CD4-positive, alpha-beta T cell treated with Interleukin-4 for 4 hours (primary cell): ENCODE measurements around the gene GSTM4.
"Not testable (repeated sequence)": the region's sequence is repeated elsewhere in the genome, so short reads cannot be mapped to it uniquely, and the experiment has no call there.

ENCODE experiments used
- DNase-seq: peaks from one replicate; pipeline ENCODE4 v3.0.0-alpha.2; 2020

The GSTM4 gene

GRCh38 chr1:109669246-109669948, 13.5 kb downstream of the GSTM4 start:
- DNase-seq = no peak

- not testable (repeated sequence) for DNase-seq
These were observed 14.0 kb downstream of the GSTM4 start for GRCh38 chr1:109669949-109670302.

DNA sequence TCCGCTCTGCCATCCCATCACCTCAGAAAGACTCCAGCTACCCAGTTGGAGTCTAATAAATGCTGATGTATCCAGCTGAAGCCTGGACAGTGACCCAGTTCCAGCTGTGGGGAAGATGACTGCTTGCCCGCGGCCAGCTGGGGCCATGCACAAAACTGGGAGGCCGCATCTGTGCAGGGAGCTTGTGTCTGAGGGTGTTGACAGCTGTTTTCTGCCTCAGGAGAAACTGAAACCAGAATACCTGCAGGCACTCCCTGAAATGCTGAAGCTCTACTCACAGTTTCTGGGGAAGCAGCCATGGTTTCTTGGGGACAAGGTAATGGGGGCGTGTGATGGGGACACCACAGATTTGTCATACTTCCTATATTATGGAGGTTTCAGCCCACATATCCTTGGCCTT, 15.2 kb downstream of the GSTM4 start:
- DNase-seq = no peak

DNA sequence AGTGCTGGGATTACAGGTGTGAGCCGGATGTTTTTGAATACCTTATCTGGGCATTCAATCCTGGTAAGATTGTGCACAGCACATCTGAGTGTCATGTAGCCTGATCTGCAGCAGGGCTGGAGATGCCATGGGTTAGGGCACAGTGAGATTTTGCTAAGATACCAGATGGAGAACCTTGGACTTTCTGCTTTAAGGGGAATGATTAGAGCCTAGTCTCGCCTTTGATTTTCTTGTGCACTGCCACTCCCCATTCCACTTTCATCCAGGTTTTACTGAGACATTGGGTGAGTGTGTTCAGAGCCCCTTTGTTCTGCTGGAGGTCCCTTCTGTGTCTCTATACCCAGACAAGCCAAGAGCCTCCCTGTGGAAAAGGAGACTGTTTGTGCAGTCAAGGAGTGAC, 18.0 kb downstream of the GSTM4 start:
- DNase-seq = not testable (repeated sequence)

DNA sequence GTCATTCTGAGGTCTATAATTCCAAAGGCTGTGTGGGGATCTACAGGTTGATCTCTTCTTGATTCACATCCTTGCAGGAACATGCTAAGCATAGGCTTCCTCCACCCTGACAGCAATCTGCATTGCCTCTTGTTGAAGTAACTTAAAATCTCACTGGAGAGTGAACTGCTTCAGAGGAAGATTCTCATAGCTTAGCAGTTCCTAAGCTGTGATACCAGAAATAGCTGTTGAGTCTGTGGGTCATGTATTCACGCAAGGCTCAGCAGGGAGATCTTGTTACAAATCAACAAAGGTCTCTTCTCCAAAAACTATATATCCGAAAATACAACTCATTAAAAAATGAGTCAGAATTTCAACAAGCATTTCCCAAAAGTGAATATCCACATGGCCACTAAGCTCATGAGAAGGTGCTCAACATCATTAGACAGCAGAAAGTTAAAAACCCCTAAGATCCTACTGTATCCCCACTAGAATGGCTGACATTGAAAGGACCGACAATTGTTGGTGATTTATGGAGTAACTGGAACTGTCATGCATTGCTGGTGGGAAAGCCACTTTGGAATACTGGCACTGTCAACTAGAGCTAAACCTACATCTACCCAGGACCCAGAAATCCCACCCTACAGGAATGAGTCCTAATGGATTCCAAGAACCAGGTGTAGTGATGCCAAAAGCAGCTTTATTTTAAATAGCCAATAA, 20.9 kb downstream of the GSTM4 start:
- not testable (repeated sequence) for DNase-seq

DNA sequence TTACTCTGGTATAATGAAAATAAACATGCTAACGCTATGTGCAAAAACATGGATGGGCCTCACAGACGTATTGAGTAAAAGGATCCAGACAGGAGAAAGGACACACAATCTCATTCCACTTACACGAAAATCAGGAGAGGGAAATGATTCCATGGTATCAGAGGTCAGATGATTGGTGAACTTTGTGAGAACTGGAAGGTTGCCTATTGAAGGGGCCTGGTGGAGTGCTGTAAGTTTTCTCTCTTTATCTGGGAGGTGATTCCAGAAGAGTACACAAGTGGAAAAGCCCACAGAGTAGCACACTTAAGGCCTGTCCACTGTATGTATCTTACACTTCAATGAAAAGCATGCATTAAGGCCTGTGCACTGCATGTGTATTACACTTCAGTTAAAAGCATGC, 21.6 kb downstream of the GSTM4 start:
- no peak for DNase-seq

DNA sequence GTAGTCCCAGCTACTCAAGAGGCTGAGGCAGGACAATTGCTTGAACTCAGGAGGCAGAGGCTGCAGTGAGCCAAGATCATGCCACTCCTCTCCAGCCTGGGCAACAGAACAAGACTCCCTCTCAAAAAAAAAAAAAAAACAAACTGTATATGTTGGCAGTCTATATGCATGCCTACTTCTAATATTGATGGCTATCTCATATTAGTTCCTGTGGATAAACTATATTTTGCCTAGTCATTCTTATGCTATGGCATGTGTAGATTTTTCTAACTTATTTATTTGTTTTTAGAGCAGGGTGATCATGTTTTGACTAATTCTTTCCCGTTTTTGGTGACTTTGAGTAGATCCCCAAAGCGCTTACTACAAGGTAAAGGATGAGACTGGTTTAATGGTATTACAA, 22.7 kb downstream of the GSTM4 start:
- DNase-seq = not testable (repeated sequence)

- not testable (repeated sequence) for DNase-seq
These were observed 28.9 kb downstream of the GSTM4 start for GRCh38 chr1:109684777-109685176.

DNA sequence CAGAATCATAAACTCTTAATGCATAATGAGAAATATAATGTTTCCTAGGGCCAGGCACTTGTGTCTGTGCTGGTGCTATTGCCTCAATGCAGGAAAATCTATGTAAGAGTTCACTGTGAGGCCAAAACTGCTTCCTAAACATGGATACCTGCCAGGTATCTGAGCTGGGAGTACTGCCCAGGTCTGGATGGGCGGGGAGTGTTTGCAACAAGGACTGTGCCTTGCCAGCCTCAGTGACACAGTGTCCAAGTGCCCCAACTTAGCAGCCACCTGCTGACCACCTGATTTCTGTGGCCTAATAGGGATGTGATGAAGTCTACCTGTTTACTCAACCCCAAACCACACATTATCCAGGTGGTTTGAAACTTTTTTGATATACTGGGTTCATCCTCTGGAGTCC, 29.5 kb downstream of the GSTM4 start:
- not testable (repeated sequence) for DNase-seq

GRCh38 chr1:109685890-109686289, 30.0 kb downstream of the GSTM4 start:
- DNase-seq = not testable (repeated sequence)

DNA sequence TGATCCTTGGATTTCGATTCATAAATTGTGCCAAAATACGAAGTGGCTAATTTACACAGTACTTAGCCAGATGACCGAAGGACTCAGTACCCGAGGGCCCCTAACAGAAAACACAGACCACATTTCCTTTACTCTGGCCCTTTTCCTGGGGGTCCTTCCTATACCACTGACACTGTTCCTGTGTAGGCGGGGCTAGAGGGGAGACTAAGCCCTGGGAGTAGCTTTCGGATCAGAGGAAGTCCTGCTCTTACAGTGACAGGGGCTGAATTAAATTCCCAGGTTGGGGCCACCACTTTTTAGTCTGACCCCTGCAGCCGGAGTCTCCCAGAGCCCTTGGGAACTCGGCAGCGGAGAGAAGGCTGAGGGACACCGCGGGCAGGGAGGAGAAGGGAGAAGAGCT, 31.2 kb downstream of the GSTM4 start:
- not testable (repeated sequence) for DNase-seq

GRCh38 chr1:109687641-109688499, 32.0 kb downstream of the GSTM4 start, which contains the start of gene GSTM1:
Gene GSTM1, plus strand, starts transcription at chr1:109687817. Its CDS starts 57 bp downstream, at chr1:109687874.
- no peak for DNase-seq

DNA sequence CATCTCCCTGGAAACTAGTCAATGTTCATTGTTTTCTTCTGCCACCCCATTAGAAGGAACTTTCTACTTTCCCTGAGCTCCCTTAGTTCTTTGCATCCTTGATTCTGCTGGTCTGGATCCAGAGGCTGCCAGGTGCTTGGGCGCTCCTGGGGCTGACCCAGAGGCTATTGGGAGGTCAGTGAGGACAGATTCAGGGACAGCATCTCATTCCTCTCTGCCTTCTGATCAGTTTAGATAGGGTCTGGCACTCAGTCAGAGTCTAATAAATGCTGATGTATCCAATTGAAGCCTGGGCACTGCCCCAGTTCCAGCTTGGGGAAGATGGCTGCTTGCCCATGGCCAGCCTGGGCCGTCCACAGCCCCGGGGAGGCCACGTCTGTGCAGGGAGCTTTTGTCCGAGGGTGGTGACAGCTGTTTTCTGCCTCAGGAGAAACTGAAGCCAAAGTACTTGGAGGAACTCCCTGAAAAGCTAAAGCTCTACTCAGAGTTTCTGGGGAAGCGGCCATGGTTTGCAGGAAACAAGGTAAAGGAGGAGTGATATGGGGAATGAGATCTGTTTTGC, 34.0 kb downstream of the GSTM4 start:
- DNase-seq = no peak

DNA sequence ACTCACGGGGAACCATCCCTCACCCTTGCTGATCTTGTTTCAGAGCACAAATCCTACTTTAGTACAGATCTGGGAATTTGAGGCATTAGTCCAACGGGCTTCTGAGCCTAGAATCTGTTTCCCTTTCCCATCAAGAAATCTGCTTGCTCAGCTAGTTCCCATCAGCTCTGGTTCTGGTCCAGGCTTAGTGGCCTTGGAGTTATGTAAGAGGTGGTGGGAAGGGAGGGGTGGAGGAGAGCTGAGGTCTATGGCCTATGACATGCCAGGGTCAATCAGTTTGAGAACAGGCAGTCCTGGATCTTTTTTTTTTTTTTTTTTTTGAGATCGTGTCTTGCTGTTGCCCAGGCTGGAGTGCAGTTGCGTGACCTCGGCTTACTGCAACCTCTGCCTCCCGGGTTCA, 35.9 kb downstream of the GSTM4 start:
- no peak for DNase-seq

DNA sequence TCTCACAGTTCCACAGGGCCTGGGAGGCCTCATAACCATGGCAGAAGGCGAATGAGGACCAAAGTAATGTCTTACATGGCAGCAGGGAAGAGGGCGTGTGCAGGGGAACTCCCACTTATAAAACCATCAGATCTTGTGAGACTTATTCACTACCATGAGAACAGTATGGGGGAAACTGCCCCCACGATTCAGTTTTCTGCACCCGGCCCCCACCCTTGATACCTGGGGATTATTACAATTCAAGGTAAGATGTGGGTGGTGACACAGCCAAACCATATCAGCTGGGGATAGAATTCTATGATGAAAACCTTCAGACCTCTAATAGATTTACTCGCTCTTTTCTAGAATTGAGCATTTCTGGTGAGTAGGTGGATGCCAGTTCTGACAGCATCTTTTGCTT, 38.5 kb downstream of the GSTM4 start:
- DNase-seq = not testable (repeated sequence)

DNA sequence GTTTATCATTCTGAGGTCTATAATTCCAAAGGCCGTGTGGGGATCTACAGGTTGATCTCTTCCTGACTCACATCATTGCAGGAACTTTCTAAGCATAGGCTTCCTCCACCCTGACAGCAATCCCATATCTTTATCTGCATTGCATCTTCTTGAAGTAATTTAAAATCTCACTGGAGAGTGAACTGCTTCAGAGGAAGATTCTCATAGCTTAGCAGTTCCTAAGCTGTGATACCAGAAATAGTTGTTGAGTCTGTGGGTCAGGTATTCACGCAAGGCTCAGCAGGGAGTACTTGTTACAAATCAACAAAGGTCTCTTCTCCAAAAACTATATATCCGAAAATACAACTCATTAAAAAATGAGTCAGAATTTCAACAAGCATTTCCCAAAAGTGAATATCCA, 39.2 kb downstream of the GSTM4 start:
- not testable (repeated sequence) for DNase-seq

DNA sequence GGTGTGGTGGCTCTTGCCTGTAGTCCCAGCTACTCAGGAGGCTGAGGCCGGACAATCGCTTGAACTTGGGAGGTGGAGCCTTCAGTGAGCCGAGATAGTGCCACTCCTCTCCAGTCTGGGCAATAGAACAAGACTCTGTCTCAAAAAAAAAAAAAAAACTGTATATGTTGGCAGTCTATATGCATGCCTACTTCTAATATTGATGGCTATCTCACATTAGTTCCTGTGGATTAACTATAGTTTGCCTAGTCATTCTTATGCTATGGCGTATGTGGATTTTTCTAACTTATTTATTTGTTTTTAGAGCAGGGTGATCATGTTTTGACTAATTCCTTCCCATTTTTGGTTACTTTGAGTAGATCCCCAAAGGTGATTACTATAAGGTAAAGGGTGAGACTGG, 41.2 kb downstream of the GSTM4 start:
- no peak for DNase-seq

DNA sequence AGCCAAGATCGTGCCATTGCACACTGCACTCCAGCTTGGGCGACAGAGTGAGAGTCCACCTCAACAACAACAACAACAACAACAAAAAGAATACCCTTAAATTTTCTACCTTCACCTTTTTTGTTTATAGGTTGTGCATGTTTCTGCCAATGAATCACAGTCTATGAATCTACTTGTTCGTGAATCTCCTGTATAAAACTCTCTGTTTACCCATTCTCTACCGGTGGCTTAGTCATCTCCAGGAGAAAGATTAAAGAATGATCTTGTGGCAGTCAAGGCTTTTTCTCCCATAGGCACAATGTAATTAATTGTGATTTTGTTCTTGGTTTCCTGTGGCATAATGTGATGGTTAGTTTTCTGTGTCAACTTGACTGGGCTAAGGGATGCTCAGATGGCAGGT, 42.0 kb downstream of the GSTM4 start:
- DNase-seq = not testable (repeated sequence)

GRCh38 chr1:109702940-109703339, 47.0 kb downstream of the GSTM4 start:
- not testable (repeated sequence) for DNase-seq

GRCh38 chr1:109704173-109704572, 48.3 kb downstream of the GSTM4 start:
- no peak for DNase-seq

GRCh38 chr1:109705411-109705810, 49.5 kb downstream of the GSTM4 start:
- DNase-seq = no peak

DNA sequence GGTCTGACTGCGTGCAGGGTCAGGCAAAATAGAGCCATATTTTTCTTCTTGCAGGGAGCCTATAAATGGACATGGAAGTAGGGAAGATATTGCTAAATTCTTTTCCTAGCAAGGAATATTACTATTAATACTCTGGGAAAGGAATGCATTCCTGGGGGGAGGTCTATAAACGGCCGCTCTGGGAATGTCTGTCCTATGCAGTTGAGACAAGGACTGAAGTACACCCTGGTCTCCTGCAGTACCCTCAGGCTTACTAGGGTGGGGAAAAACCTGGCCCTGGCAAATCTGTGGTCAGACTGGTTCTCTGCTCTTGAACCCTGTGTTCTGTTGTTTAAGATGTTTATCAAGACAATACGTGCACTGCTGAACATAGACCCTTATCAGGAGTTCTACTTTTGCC, 53.0 kb downstream of the GSTM4 start:
- DNase-seq = not testable (repeated sequence)

GRCh38 chr1:109709822-109710221, 53.9 kb downstream of the GSTM4 start:
- not testable (repeated sequence) for DNase-seq
